Measurements from ENCODE around the gene PFN3.

The PFN3 gene

GRCh38 chr5:177445917-177446199, 45.4 kb upstream of the PFN3 start:
- Histone ChIP-seq H4K20me1 (ENCODE audit: insufficient read depth, low read length) (peaks cover 63% of the 10 kb centered on the region), H2AFZ (ENCODE audit: low read depth, low read length) (no peak overlapping the region), H3K79me2 (ENCODE audit: insufficient read depth, low read length) (no peaks in the 10 kb centered on the region), H3K4me2 (ENCODE audit: insufficient read depth, low read length) (peak overlapping the region; percentile 95), H3K27ac (ENCODE audit: low read length) (no peak overlapping the region), H3K27me3 (ENCODE audit: insufficient read depth, low read length, poor library complexity) (peaks cover 49% of the 10 kb centered on the region), H3K4me3 (ENCODE audit: low read depth in 1 of 2, low read length in 2 of 2) (peak overlapping the region in 1 of 2 experiments; percentile 61; a peak in 2 of 4 replicates), H3K9ac (ENCODE audit: low read depth, low read length) (peak overlapping the region; percentile 62; the same call in 1 of the 2 replicates), H3K4me1 (ENCODE audit: insufficient read depth, low read length) (peaks cover 23% of the 10 kb centered on the region), H3K9me3 (ENCODE audit: insufficient read depth, low read length, severe bottlenecking) (no peaks in the 10 kb centered on the region), H3K36me3 (ENCODE audit: insufficient read depth, low read length) (peaks cover 17% of the 10 kb centered on the region)
- TF ChIP-seq EZH2 (IDR thresholded peaks at IDR 0.05; ENCODE audit: borderline replicate concordance, low read depth, low read length, severe bottlenecking) (no peak), CTCF (IDR thresholded peaks at IDR 0.05; ENCODE audit: borderline replicate concordance, extremely low read depth, low read length, poor library complexity, severe bottlenecking) (no peak)
- DNase-seq (no peak), ATAC-seq (ENCODE audit: insufficient read depth, low read depth) (no peak)

GRCh38 chr5:177445052-177445916, 44.8 kb upstream of the PFN3 start:
- ATAC-seq (ENCODE audit: insufficient read depth, low read depth): 0 out of 3 replicates have a peak, but pooled peaks have one; percentile 10
- Histone ChIP-seq H3K27me3 (ENCODE audit: insufficient read depth, low read length, poor library complexity) (peaks cover 49% of the 10 kb centered on the region), H3K79me2 (ENCODE audit: insufficient read depth, low read length) (no peaks in the 10 kb centered on the region), H3K4me1 (ENCODE audit: insufficient read depth, low read length) (peaks cover 23% of the 10 kb centered on the region), H3K4me2 (ENCODE audit: insufficient read depth, low read length) (peak overlapping the region; percentile 16; the same call in 1 of the 2 replicates), H3K4me3 (ENCODE audit: low read depth in 1 of 2, low read length in 2 of 2) (no peak overlapping the region), H2AFZ (ENCODE audit: low read depth, low read length) (no peak overlapping the region), H3K27ac (ENCODE audit: low read length) (no peak overlapping the region), H4K20me1 (ENCODE audit: insufficient read depth, low read length) (peaks cover 59% of the 10 kb centered on the region), H3K36me3 (ENCODE audit: insufficient read depth, low read length) (peaks cover 22% of the 10 kb centered on the region), H3K9me3 (ENCODE audit: insufficient read depth, low read length, severe bottlenecking) (no peaks in the 10 kb centered on the region), H3K9ac (ENCODE audit: low read depth, low read length) (no peak overlapping the region)
- TF ChIP-seq CTCF (IDR thresholded peaks at IDR 0.05; ENCODE audit: borderline replicate concordance, extremely low read depth, low read length, poor library complexity, severe bottlenecking) (no peak), EZH2 (IDR thresholded peaks at IDR 0.05; ENCODE audit: borderline replicate concordance, low read depth, low read length, severe bottlenecking) (no peak)
- DNase-seq: peak; percentile 36

- H3K4me2 ChIP-seq (ENCODE audit: insufficient read depth, low read length): no peak overlapping the region
Observed at GRCh38 chr5:177444106-177445051, 43.9 kb upstream of the PFN3 start.

More at GRCh38 chr5:177444106-177445051, 43.9 kb upstream of the PFN3 start:
- peaks cover 23% of the 10 kb centered on the region for H3K4me1 ChIP-seq (ENCODE audit: insufficient read depth, low read length)
- no peak overlapping the region for H3K4me3 ChIP-seq (ENCODE audit: low read depth in 1 of 2, low read length in 2 of 2)
- peaks cover 43% of the 10 kb centered on the region for H3K27me3 ChIP-seq (ENCODE audit: insufficient read depth, low read length, poor library complexity)
- H3K36me3 ChIP-seq (ENCODE audit: insufficient read depth, low read length): peaks cover 28% of the 10 kb centered on the region
- H3K9me3 ChIP-seq (ENCODE audit: insufficient read depth, low read length, severe bottlenecking): no peaks in the 10 kb centered on the region
- no peak overlapping the region for H3K9ac ChIP-seq (ENCODE audit: low read depth, low read length)
- DNase-seq: no peak
- no peak for ATAC-seq (ENCODE audit: insufficient read depth, low read depth)
- no peak overlapping the region for H2AFZ ChIP-seq (ENCODE audit: low read depth, low read length)
- H4K20me1 ChIP-seq (ENCODE audit: insufficient read depth, low read length): peaks cover 56% of the 10 kb centered on the region
- TF ChIP-seq EZH2 (IDR thresholded peaks at IDR 0.05; ENCODE audit: borderline replicate concordance, low read depth, low read length, severe bottlenecking): no peak
- no peak for TF ChIP-seq CTCF (IDR thresholded peaks at IDR 0.05; ENCODE audit: borderline replicate concordance, extremely low read depth, low read length, poor library complexity, severe bottlenecking)
- no peak overlapping the region for H3K27ac ChIP-seq (ENCODE audit: low read length)
- no peaks in the 10 kb centered on the region for H3K79me2 ChIP-seq (ENCODE audit: insufficient read depth, low read length)
